ENCODE measurements around the gene CD3E.

CD3E gene

GRCh38 chr11:118304568-118305248, at the start of gene CD3E:
Gene CD3E (plus strand): TSS chr11:118304730. CDS start chr11:118304953, 223 bp downstream.
- DNase-seq = peak; percentile 53 to 77

GRCh38 chr11:118258410-118258809, 46.1 kb upstream of the CD3E start:
- DNase-seq = no peak

GRCh38 chr11:118259138-118259537, 45.4 kb upstream of the CD3E start:
- DNase-seq = no peak

- DNase-seq = peak in 1 of 2 donors; percentile 37
These were observed 44.2 kb upstream of the CD3E start for GRCh38 chr11:118260353-118260752.

- no peak for DNase-seq
These were observed 41.4 kb upstream of the CD3E start for GRCh38 chr11:118263112-118263511.

- no peak for DNase-seq
These were observed 40.6 kb upstream of the CD3E start, which contains the start of gene MPZL2 for GRCh38 chr11:118263695-118264568. Gene MPZL2 (minus strand): TSS chr11:118264297. CDS start chr11:118264153, 144 bp downstream.

- no peak for DNase-seq
These were observed 39.7 kb upstream of the CD3E start for GRCh38 chr11:118264569-118265465.

- DNase-seq = no peak
These were observed 38.6 kb upstream of the CD3E start for GRCh38 chr11:118265954-118266353.

GRCh38 chr11:118267486-118267885, 37.0 kb upstream of the CD3E start:
- no peak for DNase-seq

GRCh38 chr11:118272001-118272400, 32.5 kb upstream of the CD3E start:
- no peak for DNase-seq

- DNase-seq = no peak
These were observed 30.3 kb upstream of the CD3E start for GRCh38 chr11:118274186-118274585.

GRCh38 chr11:118275176-118275575, 29.4 kb upstream of the CD3E start:
- DNase-seq = no peak

- no peak for DNase-seq
These were observed 28.1 kb upstream of the CD3E start for GRCh38 chr11:118276422-118276821.

- DNase-seq = no peak
These were observed 27.2 kb upstream of the CD3E start for GRCh38 chr11:118277312-118277711.

GRCh38 chr11:118281284-118281683, 23.2 kb upstream of the CD3E start:
- DNase-seq = peak in 1 of 2 donors; percentile 46

GRCh38 chr11:118282606-118283005, 21.9 kb upstream of the CD3E start:
- DNase-seq = no peak

- no peak for DNase-seq
These were observed 21.4 kb upstream of the CD3E start for GRCh38 chr11:118283037-118283636.

- DNase-seq = no peak
These were observed 20.7 kb upstream of the CD3E start for GRCh38 chr11:118283756-118284350.

GRCh38 chr11:118286545-118286944, 18.0 kb upstream of the CD3E start:
- no peak for DNase-seq

GRCh38 chr11:118287006-118287405, 17.5 kb upstream of the CD3E start:
- no peak for DNase-seq

- DNase-seq = no peak
These were observed 15.1 kb upstream of the CD3E start for GRCh38 chr11:118289401-118289800.

- DNase-seq = peak; percentile 47 to 74
These were observed 13.6 kb upstream of the CD3E start for GRCh38 chr11:118290923-118291322.

All from CD4-positive, alpha-beta T cell treated with Interferon alpha-2 for 1 hour (primary cell).